Panc1 (cell line): ENCODE measurements around the gene FAAP20. TPM values are rescaled to one million over a fixed set of nuclear protein-coding genes. Genes with fewer than 3 reads are reported as not detected.

ENCODE experiments used
- ATAC-seq: fragments of 200-7000 bp; cut with Tn5 transposase; 2 replicates; pipeline ENCODE4 v1.9.1; 2020; ENCODE audit warnings: mild to moderate bottlenecking, moderate library complexity
- Bru-seq: library from RNA; stranded (reverse); fragments of 400-500 nt; gene quantifications from one replicate; lab custom pipeline; 2021; lab: Mats Ljungman, UMichigan
- BruChase-seq, 2 experiments: library from RNA; stranded (reverse); fragments of 400-500 nt; gene quantifications; one replicate each; lab custom pipeline; 2021; lab: Mats Ljungman, UMichigan
- BruUV-seq: library from RNA; stranded (reverse); fragments of 400-500 nt; replicated peaks from 2 replicates; lab custom pipeline; 2021; lab: Mats Ljungman, UMichigan
- CTCF ChIA-PET: fragments of 300-600 bp; sonication (Branson Sonifier 250); formaldehyde crosslinking; loops from one replicate; lab custom pipeline; 2022; ENCODE audit warnings: antibody characterized with exemption; lab: Charles Lee
- POLR2A ChIA-PET: fragments of 300-600 bp; sonication (Branson Sonifier 250); formaldehyde crosslinking; loops from one replicate; lab custom pipeline; 2022; ENCODE audit warnings: antibody characterized with exemption; lab: Charles Lee
- DNase-seq: peaks from one replicate; pipeline ENCODE4 v3.0.0-alpha.2; 2010; ENCODE audit warnings: low read depth, low spot score
- H3K27ac ChIP-seq: 2 replicates; pipeline ENCODE4 v1.5.1; 2011; ENCODE audit warnings: mild to moderate bottlenecking, low read length, inconsistent platforms
- H3K27me3 ChIP-seq: fragments of 200-500 bp; sonication (Bioruptor generic); 2 replicates; pipeline ENCODE4 v1.6.0; 2014; ENCODE audit warnings: low read length, inconsistent platforms; ENCODE audit not compliant: control insufficient read depth, insufficient read depth
- H3K36me3 ChIP-seq: fragments of 200-500 bp; sonication (Bioruptor generic); 2 replicates; pipeline ENCODE4 v1.5.1; 2014; ENCODE audit warnings: inconsistent platforms, mild to moderate bottlenecking, low read length, moderate library complexity; ENCODE audit not compliant: control insufficient read depth, insufficient read depth
- H3K4me1 ChIP-seq: 2 replicates; pipeline ENCODE4 v1.5.1; 2011; ENCODE audit warnings: inconsistent platforms, mild to moderate bottlenecking, low read length, moderate library complexity; ENCODE audit not compliant: control insufficient read depth, insufficient read depth
- H3K4me3 ChIP-seq, 2 experiments: 2 replicates each; pipeline ENCODE4 v1.5.1; 2011 to 2012; ENCODE audit warnings: low read depth in 2 of 2, low read length in 2 of 2, mild to moderate bottlenecking in 2 of 2, inconsistent platforms in 1 of 2, moderate library complexity in 1 of 2
- H3K9me3 ChIP-seq: fragments of 200-500 bp; sonication (Bioruptor generic); 2 replicates; pipeline ENCODE4 v1.5.1; 2014; ENCODE audit warnings: low read depth, mild to moderate bottlenecking, inconsistent platforms, low read length, moderate library complexity; ENCODE audit not compliant: control insufficient read depth, insufficient read depth
- CTCF ChIP-seq: fragments of 450-650 bp; IDR thresholded peaks from 2 replicates; pipeline ENCODE4 v1.5.1; 2017; ENCODE audit warnings: mild to moderate bottlenecking
- POLR2AphosphoS5 ChIP-seq: IDR thresholded peaks from 2 replicates; pipeline ENCODE4 v1.6.1; 2012; ENCODE audit warnings: mild to moderate bottlenecking, low read depth, low read length, moderate library complexity
- REST ChIP-seq, 2 experiments: IDR thresholded peaks; 2 replicates each; pipeline ENCODE4 v1.6.1; 2011 to 2012; ENCODE audit warnings: low read depth in 2 of 2, control low read depth in 1 of 2, low read length in 1 of 2, mild to moderate bottlenecking in 1 of 2, moderate library complexity in 1 of 2; ENCODE audit not compliant: insufficient read depth in 1 of 2
- SIN3A ChIP-seq: IDR thresholded peaks from 2 replicates; pipeline ENCODE4 v1.6.1; 2012; ENCODE audit warnings: low read depth, mild to moderate bottlenecking, low read length, moderate library complexity, borderline replicate concordance; ENCODE audit not compliant: insufficient read depth
- TCF7L2 ChIP-seq: IDR thresholded peaks from 2 replicates; pipeline ENCODE4 v1.6.1; 2011; ENCODE audit warnings: mild to moderate bottlenecking, low read depth, low read length, inconsistent platforms
- in situ Hi-C: cut with HindIII; loops from 2 replicates; pipeline ENCODE4 v1.10.0; 2016; ENCODE audit warnings: low sequenced_read_pairs, low pct_unique_long_range_greater_than_20kb
- intact Hi-C: fragments of 100-400 bp; cut with micrococcal nuclease; formaldehyde crosslinking; loops from one replicate; pipeline ENCODE4 v1.10.0; 2022; ENCODE audit not compliant: unreplicated experiment
- long read RNA-seq: library from polyadenylated mRNA; unstranded; transcript quantifications from one replicate; pipeline ENCODE4 v2.0.0, GENCODE V29; 2021; ENCODE audit not compliant: unreplicated experiment
- polyA plus RNA-seq: library from polyadenylated mRNA; unstranded; fragments of >200 nt; gene quantifications from one replicate; pipeline ENCODE4 v1.2.1, GENCODE V29; 2012; ENCODE audit warnings: missing spikeins; ENCODE audit not compliant: insufficient read length
- total RNA-seq: library from RNA; stranded (reverse); gene quantifications from one replicate; pipeline ENCODE4 v1.2.1, GENCODE V29; 2021; ENCODE audit not compliant: unreplicated experiment

The FAAP20 gene
- 177 TPM for total RNA-seq
- 197 TPM for polyA plus RNA-seq
- percentile 63 among the genes with signal in this experiment for Bru-seq, nascent RNA
- percentile 78 among the genes with signal in this experiment for BruChase-seq, experiment 1, labeled RNA remaining after a 2-hour chase
- percentile 83 among the genes with signal in this experiment for BruChase-seq, experiment 2, labeled RNA remaining after a 6-hour chase
- long read RNA-seq, transcript FAAP20-202 (4 exons, 729 nt): major isoform, 29 of 120 reads
- long read RNA-seq, partial matches to known transcripts: 26 of 120 reads
- long read RNA-seq, other reads (novel, unspliced or antisense): 51 of 120 reads

- Histone ChIP-seq H3K27ac (peak within 1 kb of the TSS; percentile 91), H3K9me3 (no peaks in the 10 kb centered on the region), H3K27me3 (no peaks in the 10 kb centered on the region), H3K4me3 (peak within 1 kb of the TSS; percentile 63 to 71), H3K36me3 (no peaks in the 10 kb centered on the region; the same call in 1 of the 2 replicates), H3K4me1 (peaks cover 46% of the 10 kb centered on the region)
- POLR2A ChIA-PET: interaction anchor here (0.6 kb wide), 1 partner anchor 187 kb away, joined by 5 read pairs; no protein-coding TSS in a partner anchor
- in situ Hi-C loops (loop anchor here (10.0 kb wide), 1 partner anchor 200 kb away; the partner anchor contains the start of genes MORN1 and RER1), intact Hi-C loops (loop anchor here (2.0 to 10.0 kb wide), 2 partner anchors 120 to 186 kb away; no protein-coding TSS in a partner anchor)
- no TSS peak for BruUV-seq
- TF ChIP-seq REST (IDR thresholded peaks at IDR 0.05; ENCODE audit: insufficient read depth in 1 of 2, low read depth in 2 of 2, low read length in 1 of 2) (no peak), SIN3A (0 out of 2 replicates have a peak, but pooled peaks have one; percentile 45)
- no peak for DNase-seq
- CTCF ChIA-PET: interaction anchor here (0.6 to 3.2 kb wide), 10 partner anchors 31 to 197 kb away, joined by 3 to 38 read pairs (median 4); partner anchors contain the start of genes MORN1 and RER1
- ATAC-seq: peak; percentile 62
Measured at GRCh38 chr1:2194319-2194897, at the start of gene FAAP20. TSS of gene FAAP20 (minus strand) at chr1:2194772. CDS start at chr1:2194749, 23 bp downstream.

- Histone ChIP-seq H3K4me3 (no peak overlapping the region), H3K27ac (no peak overlapping the region), H3K4me1 (peaks cover 25% of the 10 kb centered on the region), H3K9me3 (no peaks in the 10 kb centered on the region), H3K27me3 (no peaks in the 10 kb centered on the region), H3K36me3 (no peaks in the 10 kb centered on the region)
- TSS peak; percentile 21 for BruUV-seq
- intact Hi-C loops (no loop called here), in situ Hi-C loops (no loop called here)
- DNase-seq (no peak), ATAC-seq (no peak)
- CTCF ChIA-PET: no interaction called here
- POLR2A ChIA-PET: no interaction called here
- TF ChIP-seq CTCF: no peak
- no peak for TF ChIP-seq POLR2AphosphoS5
- no peak for TF ChIP-seq TCF7L2
- TF ChIP-seq REST (IDR thresholded peaks at IDR 0.05; ENCODE audit: insufficient read depth in 1 of 2, low read depth in 2 of 2, low read length in 1 of 2): no peak
- TF ChIP-seq SIN3A: no peak
Measured at GRCh38 chr1:2242814-2243725, 48.5 kb upstream of the FAAP20 start.
